HUDEP-2 (cell line): ENCODE data around the gene AFF3.

ENCODE experiments used
- DNase-seq, 76 experiments: peaks; one replicate each; lab custom pipeline; 2025; ENCODE audit not compliant: unreplicated experiment in 76 of 76; lab: John Stamatoyannopoulos, UW

AFF3 gene

GRCh38 chr2:99808361-99809200, 333.8 kb downstream of the AFF3 start:
- DNase-seq = no peak

- DNase-seq = no peak
Measured at GRCh38 chr2:99806758-99807157, 335.6 kb downstream of the AFF3 start.

- no peak for DNase-seq
Measured at GRCh38 chr2:99805930-99806476, 336.4 kb downstream of the AFF3 start.

- DNase-seq = no peak
Measured at GRCh38 chr2:99803846-99804245, 338.5 kb downstream of the AFF3 start.

GRCh38 chr2:99802734-99803133, 339.7 kb downstream of the AFF3 start:
- DNase-seq = no peak

GRCh38 chr2:99801327-99801901, 341.0 kb downstream of the AFF3 start:
- no peak for DNase-seq

- DNase-seq = no peak
Measured at GRCh38 chr2:99797475-99797874, 344.9 kb downstream of the AFF3 start.

GRCh38 chr2:99794414-99794813, 348.0 kb downstream of the AFF3 start:
- DNase-seq = no peak

- DNase-seq = no peak
Measured at GRCh38 chr2:99793022-99793421, 349.4 kb downstream of the AFF3 start.

- DNase-seq = no peak
Measured at GRCh38 chr2:99789849-99790248, 352.5 kb downstream of the AFF3 start.

- DNase-seq = no peak
Measured at GRCh38 chr2:99787769-99788382, 354.5 kb downstream of the AFF3 start.

- DNase-seq = no peak
Measured at GRCh38 chr2:99786636-99787390, 355.6 kb downstream of the AFF3 start.

- DNase-seq = no peak
Measured at GRCh38 chr2:99784946-99785345, 357.4 kb downstream of the AFF3 start.

GRCh38 chr2:99784282-99784681, 358.1 kb downstream of the AFF3 start:
- no peak for DNase-seq

GRCh38 chr2:99780276-99780675, 362.1 kb downstream of the AFF3 start:
- no peak for DNase-seq

GRCh38 chr2:99779276-99779675, 363.1 kb downstream of the AFF3 start:
- no peak for DNase-seq

GRCh38 chr2:99777656-99778290, 364.6 kb downstream of the AFF3 start:
- no peak for DNase-seq

- DNase-seq = no peak
Measured at GRCh38 chr2:99776906-99777646, 365.3 kb downstream of the AFF3 start.

- DNase-seq = no peak
Measured at GRCh38 chr2:99776206-99776905, 366.0 kb downstream of the AFF3 start.
